ENCODE measurements around the gene CCDC40. TPM values are rescaled to one million over a fixed set of nuclear protein-coding genes. Genes with fewer than 3 reads are reported as not detected.
A peak's percentile ranks its signal among the peaks of the same experiment; 100 is the strongest.

Gene CCDC40
- total RNA-seq, 1 donor from 2014 or later = 25.3 TPM

DNA sequence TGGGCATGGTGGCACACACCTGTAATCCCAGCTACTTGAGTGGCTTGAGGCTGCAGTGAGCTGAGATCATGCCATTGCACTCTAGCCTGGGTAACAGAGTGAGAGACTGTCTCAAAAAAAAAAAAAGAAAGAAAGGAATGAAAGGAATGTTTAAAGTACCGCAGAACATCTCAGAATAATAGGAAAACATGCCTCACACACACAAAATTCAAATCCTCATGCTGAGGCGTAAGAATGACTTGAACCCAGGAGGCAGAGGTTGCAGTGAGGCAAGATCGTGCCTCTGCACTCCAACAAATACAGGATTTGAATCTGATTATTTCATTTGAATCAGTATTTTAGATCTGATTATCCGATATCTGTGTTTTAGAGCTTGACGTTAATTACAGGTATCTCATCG is 43.6 kb downstream of the CCDC40 start:
- H3K4me1 Mint-ChIP-seq (ENCODE audit: low read depth, unreplicated experiment) = peaks cover 4% of the 10 kb centered on the region
- no peak overlapping the region for H3K27ac Mint-ChIP-seq (ENCODE audit: unreplicated experiment)
- H3K27me3 Mint-ChIP-seq (ENCODE audit: unreplicated experiment) = peaks cover 5% of the 10 kb centered on the region
- TF ChIP-seq, protein P1, sequence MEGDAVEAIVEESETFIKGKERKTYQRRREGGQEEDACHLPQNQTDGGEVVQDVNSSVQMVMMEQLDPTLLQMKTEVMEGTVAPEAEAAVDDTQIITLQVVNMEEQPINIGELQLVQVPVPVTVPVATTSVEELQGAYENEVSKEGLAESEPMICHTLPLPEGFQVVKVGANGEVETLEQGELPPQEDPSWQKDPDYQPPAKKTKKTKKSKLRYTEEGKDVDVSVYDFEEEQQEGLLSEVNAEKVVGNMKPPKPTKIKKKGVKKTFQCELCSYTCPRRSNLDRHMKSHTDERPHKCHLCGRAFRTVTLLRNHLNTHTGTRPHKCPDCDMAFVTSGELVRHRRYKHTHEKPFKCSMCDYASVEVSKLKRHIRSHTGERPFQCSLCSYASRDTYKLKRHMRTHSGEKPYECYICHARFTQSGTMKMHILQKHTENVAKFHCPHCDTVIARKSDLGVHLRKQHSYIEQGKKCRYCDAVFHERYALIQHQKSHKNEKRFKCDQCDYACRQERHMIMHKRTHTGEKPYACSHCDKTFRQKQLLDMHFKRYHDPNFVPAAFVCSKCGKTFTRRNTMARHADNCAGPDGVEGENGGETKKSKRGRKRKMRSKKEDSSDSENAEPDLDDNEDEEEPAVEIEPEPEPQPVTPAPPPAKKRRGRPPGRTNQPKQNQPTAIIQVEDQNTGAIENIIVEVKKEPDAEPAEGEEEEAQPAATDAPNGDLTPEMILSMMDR (IDR thresholded peaks at IDR 0.05; ENCODE audit: partially characterized antibody, unreplicated experiment) = no peak
- DNase-seq = no peak
- no peak overlapping the region for H3K4me3 Mint-ChIP-seq (ENCODE audit: unreplicated experiment)
- H3K36me3 Mint-ChIP-seq (ENCODE audit: unreplicated experiment) = peaks cover 5% of the 10 kb centered on the region
- peaks cover 4% of the 10 kb centered on the region for H3K9me3 Mint-ChIP-seq (ENCODE audit: unreplicated experiment)

DNA sequence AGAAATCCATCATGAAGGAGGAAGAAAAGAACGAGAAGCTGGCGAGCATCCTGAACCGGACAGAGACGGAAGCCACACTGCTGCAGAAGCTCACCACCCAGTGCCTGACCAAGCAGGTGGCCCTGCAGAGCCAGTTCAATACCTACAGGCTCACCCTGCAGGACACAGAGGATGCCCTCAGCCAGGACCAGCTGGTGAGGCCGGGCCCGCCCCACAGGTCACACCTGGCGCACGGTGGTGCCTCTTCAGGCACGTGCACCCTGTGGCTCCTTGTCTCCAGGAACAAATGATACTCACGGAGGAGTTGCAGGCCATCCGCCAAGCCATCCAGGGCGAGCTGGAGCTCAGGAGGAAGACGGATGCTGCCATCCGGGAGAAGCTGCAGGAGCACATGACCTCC is 45.2 kb downstream of the CCDC40 start:
- H3K27me3 Mint-ChIP-seq (ENCODE audit: unreplicated experiment) = peaks cover 5% of the 10 kb centered on the region
- no peak overlapping the region for H3K4me3 Mint-ChIP-seq (ENCODE audit: unreplicated experiment)
- TF ChIP-seq, protein P1 (IDR thresholded peaks at IDR 0.05; ENCODE audit: partially characterized antibody, unreplicated experiment) = no peak
- H3K27ac Mint-ChIP-seq (ENCODE audit: unreplicated experiment) = no peak overlapping the region
- H3K9me3 Mint-ChIP-seq (ENCODE audit: unreplicated experiment) = peaks cover 4% of the 10 kb centered on the region
- no peak for DNase-seq
- peaks cover 5% of the 10 kb centered on the region for H3K36me3 Mint-ChIP-seq (ENCODE audit: unreplicated experiment)
- H3K4me1 Mint-ChIP-seq (ENCODE audit: low read depth, unreplicated experiment) = peaks cover 4% of the 10 kb centered on the region

- DNase-seq = peak; percentile 77
- Mint-ChIP-seq H3K36me3 (ENCODE audit: unreplicated experiment) (peaks cover 3% of the 10 kb centered on the region), H3K27ac (ENCODE audit: unreplicated experiment) (no peak overlapping the region), H3K27me3 (ENCODE audit: unreplicated experiment) (peaks cover 5% of the 10 kb centered on the region), H3K4me3 (ENCODE audit: unreplicated experiment) (no peak overlapping the region), H3K4me1 (ENCODE audit: low read depth, unreplicated experiment) (peaks cover 4% of the 10 kb centered on the region), H3K9me3 (ENCODE audit: unreplicated experiment) (peaks cover 8% of the 10 kb centered on the region)
- TF ChIP-seq, protein P1 (IDR thresholded peaks at IDR 0.05; ENCODE audit: partially characterized antibody, unreplicated experiment) = peak; percentile 87
These were observed 46.1 kb downstream of the CCDC40 start for GRCh38 chr17:80082403-80083135.

- H3K9me3 Mint-ChIP-seq (ENCODE audit: unreplicated experiment) = peaks cover 8% of the 10 kb centered on the region
- H3K4me3 Mint-ChIP-seq (ENCODE audit: unreplicated experiment) = no peak overlapping the region
- H3K27ac Mint-ChIP-seq (ENCODE audit: unreplicated experiment) = no peak overlapping the region
- TF ChIP-seq, protein P1 (IDR thresholded peaks at IDR 0.05; ENCODE audit: partially characterized antibody, unreplicated experiment) = no peak
- H3K4me1 Mint-ChIP-seq (ENCODE audit: low read depth, unreplicated experiment) = peaks cover 4% of the 10 kb centered on the region
- peaks cover 5% of the 10 kb centered on the region for H3K27me3 Mint-ChIP-seq (ENCODE audit: unreplicated experiment)
- DNase-seq = no peak
- H3K36me3 Mint-ChIP-seq (ENCODE audit: unreplicated experiment) = no peaks in the 10 kb centered on the region
These were observed 46.8 kb downstream of the CCDC40 start for GRCh38 chr17:80083136-80083661.

DNA sequence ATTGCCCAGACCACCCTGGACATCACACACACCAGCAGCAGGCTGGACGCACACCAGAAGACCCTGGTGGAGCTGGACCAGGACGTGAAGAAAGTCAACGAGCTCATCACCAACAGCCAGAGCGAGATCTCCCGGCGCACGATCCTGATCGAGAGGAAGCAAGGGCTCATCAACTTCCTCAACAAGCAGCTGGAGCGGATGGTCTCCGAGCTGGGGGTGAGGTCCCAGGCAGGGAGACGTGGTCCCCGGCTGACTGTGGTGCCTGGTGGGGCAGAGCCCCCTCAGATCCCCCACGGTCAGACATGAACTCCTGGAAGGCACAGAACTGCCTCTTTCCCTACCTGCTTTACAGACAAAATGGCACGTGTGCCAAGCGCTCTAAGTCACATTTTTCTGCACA is 48.3 kb downstream of the CCDC40 start:
- Mint-ChIP-seq H3K9me3 (ENCODE audit: unreplicated experiment) (peaks cover 6% of the 10 kb centered on the region), H3K36me3 (ENCODE audit: unreplicated experiment) (no peaks in the 10 kb centered on the region), H3K27ac (ENCODE audit: unreplicated experiment) (no peak overlapping the region), H3K4me3 (ENCODE audit: unreplicated experiment) (no peak overlapping the region), H3K27me3 (ENCODE audit: unreplicated experiment) (peaks cover 5% of the 10 kb centered on the region), H3K4me1 (ENCODE audit: low read depth, unreplicated experiment) (peaks cover 4% of the 10 kb centered on the region)
- DNase-seq = no peak
- TF ChIP-seq, protein P1 (IDR thresholded peaks at IDR 0.05; ENCODE audit: partially characterized antibody, unreplicated experiment) = no peak

Measured in glutamatergic neuron (in vitro differentiated cells).